GM12878 (cell line): Measurements from ENCODE around the gene CC2D1A. TPM values are rescaled to one million over a fixed set of nuclear protein-coding genes. Genes with fewer than 3 reads are reported as not detected.
A peak's percentile ranks its signal among the peaks of the same experiment; 100 is the strongest.

ENCODE experiments used
- ATAC-seq: fragments of 200-7000 bp; cut with Tn5 transposase; 3 replicates; pipeline ENCODE4 v1.9.1; 2020; ENCODE audit warnings: mild to moderate bottlenecking, moderate library complexity
- BruUV-seq: library from RNA; stranded (reverse); fragments of 400-500 nt; replicated peaks from 2 replicates; lab custom pipeline; 2021; lab: Mats Ljungman, UMichigan
- CTCF ChIA-PET: fragments of 300-600 bp; sonication (Branson Sonifier 250); formaldehyde crosslinking; extraction: SDS; loops from one replicate; lab custom pipeline; 2021; ENCODE audit warnings: inconsistent platforms; lab: Yijun Ruan, JAX
- POLR2A ChIA-PET: fragments of 350-600 bp; formaldehyde crosslinking; extraction: SDS; loops from one replicate; lab custom pipeline; 2021; ENCODE audit warnings: inconsistent platforms; lab: Charles Lee
- RAD21 ChIA-PET: fragments of 300-600 bp; sonication (Branson Sonifier 250); formaldehyde crosslinking; loops from one replicate; lab custom pipeline; 2023; ENCODE audit warnings: antibody characterized with exemption; ENCODE audit not compliant: unreplicated experiment; lab: Charles Lee
- SMC1A ChIA-PET: fragments of 300-600 bp; sonication (Branson Sonifier 250); formaldehyde crosslinking; loops from one replicate; lab custom pipeline; 2023; ENCODE audit not compliant: unreplicated experiment, uncharacterized antibody; lab: Charles Lee
- DNase-seq: peaks from one replicate; pipeline ENCODE4 v3.0.0-alpha.2; 2011; ENCODE audit warnings: low read depth, low spot score
- FAIRE-seq: peaks from 3 replicates; lab custom pipeline; 2011; peaks lifted over from hg19 to GRCh38; lab: Jason Lieb, UNC
- H2AFZ ChIP-seq: 2 replicates; pipeline ENCODE4 v1.6.0; 2011; ENCODE audit warnings: low read depth, low read length, control low read depth; ENCODE audit not compliant: control insufficient read depth
- H3K27ac ChIP-seq: 2 replicates; pipeline ENCODE4 v1.5.1; 2011; ENCODE audit warnings: control low read depth; ENCODE audit not compliant: control insufficient read depth, insufficient read depth
- H3K27me3 ChIP-seq, 2 experiments: replicated peaks in 1 of 2; 2 replicates each; pipeline versions ENCODE4 v1.6.0 to v1.6.1; 2011; ENCODE audit warnings: low read length in 1 of 2; ENCODE audit not compliant: control insufficient read depth in 2 of 2, insufficient read depth in 2 of 2
- H3K36me3 ChIP-seq, 2 experiments: 2 replicates each; pipeline ENCODE4 v1.5.1; 2011; ENCODE audit warnings: low read length in 1 of 2; ENCODE audit not compliant: control insufficient read depth in 2 of 2, insufficient read depth in 2 of 2
- H3K4me1 ChIP-seq: 2 replicates; pipeline ENCODE4 v1.6.1; 2011; ENCODE audit warnings: mild to moderate bottlenecking, low read length, moderate library complexity, mixed read lengths; ENCODE audit not compliant: control insufficient read depth, insufficient read depth
- H3K4me2 ChIP-seq: 2 replicates; pipeline ENCODE4 v1.6.0; 2011; ENCODE audit warnings: control low read depth; ENCODE audit not compliant: control insufficient read depth, insufficient read depth
- H3K4me3 ChIP-seq: fragments of 200-600 bp; sonication (generic); 2 replicates; pipeline ENCODE4 v1.5.1; 2016
- H3K79me2 ChIP-seq: 2 replicates; pipeline ENCODE4 v1.6.0; 2011; ENCODE audit warnings: low read length; ENCODE audit not compliant: control insufficient read depth, insufficient read depth
- H3K9ac ChIP-seq: 2 replicates; pipeline ENCODE4 v1.8.0; 2011; ENCODE audit warnings: low read length, control low read depth, mixed read lengths; ENCODE audit not compliant: control insufficient read depth, insufficient read depth
- H3K9me3 ChIP-seq: replicated peaks from 3 replicates; pipeline ENCODE4 v1.5.1; 2011; ENCODE audit warnings: mild to moderate bottlenecking, low read length; ENCODE audit not compliant: control insufficient read depth, insufficient read depth
- H4K20me1 ChIP-seq: 2 replicates; pipeline ENCODE4 v1.6.0; 2011; ENCODE audit not compliant: control insufficient read depth, insufficient read depth
- EP300 ChIP-seq, 2 experiments: fragments of 150-350 bp in 1 of 2; IDR thresholded peaks; 2 replicates each; pipeline ENCODE4 v1.6.1; 2011 to 2012; ENCODE audit warnings: low read depth in 2 of 2, low read length in 2 of 2, borderline replicate concordance in 1 of 2, improper control_type of control experiment in 1 of 2, inconsistent platforms in 1 of 2; ENCODE audit not compliant: control insufficient read depth in 1 of 2
- FOXK2 ChIP-seq: fragments of 450-650 bp; IDR thresholded peaks from 2 replicates; pipeline ENCODE4 v1.6.1; 2017; ENCODE audit warnings: mild to moderate bottlenecking, moderate library complexity
- MTA3 ChIP-seq: IDR thresholded peaks from 2 replicates; pipeline ENCODE4 v1.6.1; 2012; ENCODE audit warnings: low read length, inconsistent platforms, borderline replicate concordance
- WGBS: methylation state at CpG from one replicate; pipeline ENCODE4 v1.1.6; 2016; ENCODE audit warnings: low lambda C conversion rate; ENCODE audit not compliant: insufficient replicate concordance, insufficient coverage; ENCODE audit errors: missing lambda C conversion rate; 5-methylcytosine and 5-hydroxymethylcytosine counted together
- in situ Hi-C: fragments of 300-500 bp; cut with MboI; formaldehyde crosslinking; loops from 9 replicates; pipeline ENCODE4 v1.14.3; 2018; ENCODE audit warnings: mixed read lengths
- intact Hi-C: fragments of 100-400 bp; cut with micrococcal nuclease; formaldehyde crosslinking; loops from one replicate; pipeline ENCODE4 v1.14.2; 2022; ENCODE audit not compliant: unreplicated experiment
- polyA plus RNA-seq, 11 experiments: library from polyadenylated mRNA; depleted of rRNA in 4 of 11; unstranded in 6 of 11; stranded (reverse) in 5 of 11; fragments of >200 nt; fragmentation: Nextera tagmentation in 4 of 11; fragmentation: Illumina TruSeq in 1 of 11; extraction: Ambion mirVana in 4 of 11; extraction: Trizol in 1 of 11; gene quantifications; 1 replicate in 1 of 11; 2 replicates in 10 of 11; pipeline versions ENCODE4 v1.2.1 to v1.2.3, GENCODE V29; 2011 to 2016; ENCODE audit warnings: inconsistent platforms in 2 of 11, missing spikeins in 2 of 11, low read depth in 1 of 11
- total RNA-seq, 4 experiments: library from RNA; depleted of rRNA in 3 of 4; stranded (reverse); fragments of >200 nt in 3 of 4; fragmentation: Illumina TruSeq in 1 of 4; extraction: Trizol in 1 of 4; gene quantifications; 2 replicates each; pipeline versions ENCODE4 v1.2.1 to v1.2.3, GENCODE V29; 2013 to 2021
- TF ChIP-seq, protein P1 (sequence below): fragments of 450-650 bp; formaldehyde crosslinking; IDR thresholded peaks from 2 replicates; pipeline ENCODE4 v1.4.0; 2020; ENCODE audit warnings: mild to moderate bottlenecking, moderate library complexity
- TF ChIP-seq, protein P2 (sequence below): IDR thresholded peaks from 2 replicates; pipeline ENCODE4 v1.6.1; 2011; ENCODE audit warnings: borderline replicate concordance, low read depth, mild to moderate bottlenecking, moderate library complexity, low read length; ENCODE audit not compliant: insufficient read depth, poor library complexity, severe bottlenecking

CC2D1A gene
- total and polyA plus RNA-seq, 10 of the 15 experiments (the other 5 are each of a cell fraction or from before 2014, with no cell fraction given), result 0.13 to 36.1 (median 16.1) TPM

GRCh38 chr19:13882836-13883235, 23.2 kb upstream of the CC2D1A start:
- no TSS peak for BruUV-seq
- intact Hi-C loops, result loop anchor here (5.0 kb wide), 2 partner anchors 119 to 286 kb away; no protein-coding TSS in a partner anchor
- H3K79me2 ChIP-seq, result no peaks in the 10 kb centered on the region
- ChIA-PET POLR2A (interaction anchor here (1.2 to 2.0 kb wide), 2 partner anchors 148 to 149 kb away, joined by 3 to 15 read pairs; partner anchors contain the start of gene IL27RA), CTCF (interaction anchor here (0.6 to 8.1 kb wide), 11 partner anchors 17 to 253 kb away, joined by 3 to 152 read pairs (median 27); partner anchors contain the start of genes ASF1B, IL27RA and MISP3)
- 50% methylated on average over 12 of the region's 12 CpGs for WGBS
- FAIRE-seq (no peak), DNase-seq (no peak)
- H3K4me3 ChIP-seq, result no peak overlapping the region
- H3K27ac ChIP-seq, result no peak overlapping the region
- H3K36me3 ChIP-seq, result no peaks in the 10 kb centered on the region
- H3K4me1 ChIP-seq, result peaks cover 25% of the 10 kb centered on the region
- TF ChIP-seq MTA3 (no peak), FOXK2 (no peak), EP300 (IDR thresholded peaks at IDR 0.05; ENCODE audit: borderline replicate concordance in 1 of 2, control insufficient read depth in 1 of 2, low read depth in 2 of 2, low read length in 2 of 2) (no peak)
- TF ChIP-seq, protein P1, sequence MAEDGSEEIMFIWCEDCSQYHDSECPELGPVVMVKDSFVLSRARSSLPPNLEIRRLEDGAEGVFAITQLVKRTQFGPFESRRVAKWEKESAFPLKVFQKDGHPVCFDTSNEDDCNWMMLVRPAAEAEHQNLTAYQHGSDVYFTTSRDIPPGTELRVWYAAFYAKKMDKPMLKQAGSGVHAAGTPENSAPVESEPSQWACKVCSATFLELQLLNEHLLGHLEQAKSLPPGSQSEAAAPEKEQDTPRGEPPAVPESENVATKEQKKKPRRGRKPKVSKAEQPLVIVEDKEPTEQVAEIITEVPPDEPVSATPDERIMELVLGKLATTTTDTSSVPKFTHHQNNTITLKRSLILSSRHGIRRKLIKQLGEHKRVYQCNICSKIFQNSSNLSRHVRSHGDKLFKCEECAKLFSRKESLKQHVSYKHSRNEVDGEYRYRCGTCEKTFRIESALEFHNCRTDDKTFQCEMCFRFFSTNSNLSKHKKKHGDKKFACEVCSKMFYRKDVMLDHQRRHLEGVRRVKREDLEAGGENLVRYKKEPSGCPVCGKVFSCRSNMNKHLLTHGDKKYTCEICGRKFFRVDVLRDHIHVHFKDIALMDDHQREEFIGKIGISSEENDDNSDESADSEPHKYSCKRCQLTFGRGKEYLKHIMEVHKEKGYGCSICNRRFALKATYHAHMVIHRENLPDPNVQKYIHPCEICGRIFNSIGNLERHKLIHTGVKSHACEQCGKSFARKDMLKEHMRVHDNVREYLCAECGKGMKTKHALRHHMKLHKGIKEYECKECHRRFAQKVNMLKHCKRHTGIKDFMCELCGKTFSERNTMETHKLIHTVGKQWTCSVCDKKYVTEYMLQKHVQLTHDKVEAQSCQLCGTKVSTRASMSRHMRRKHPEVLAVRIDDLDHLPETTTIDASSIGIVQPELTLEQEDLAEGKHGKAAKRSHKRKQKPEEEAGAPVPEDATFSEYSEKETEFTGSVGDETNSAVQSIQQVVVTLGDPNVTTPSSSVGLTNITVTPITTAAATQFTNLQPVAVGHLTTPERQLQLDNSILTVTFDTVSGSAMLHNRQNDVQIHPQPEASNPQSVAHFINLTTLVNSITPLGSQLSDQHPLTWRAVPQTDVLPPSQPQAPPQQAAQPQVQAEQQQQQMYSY (CRISPR knock-in tag), result no peak
- TF ChIP-seq, protein P2, sequence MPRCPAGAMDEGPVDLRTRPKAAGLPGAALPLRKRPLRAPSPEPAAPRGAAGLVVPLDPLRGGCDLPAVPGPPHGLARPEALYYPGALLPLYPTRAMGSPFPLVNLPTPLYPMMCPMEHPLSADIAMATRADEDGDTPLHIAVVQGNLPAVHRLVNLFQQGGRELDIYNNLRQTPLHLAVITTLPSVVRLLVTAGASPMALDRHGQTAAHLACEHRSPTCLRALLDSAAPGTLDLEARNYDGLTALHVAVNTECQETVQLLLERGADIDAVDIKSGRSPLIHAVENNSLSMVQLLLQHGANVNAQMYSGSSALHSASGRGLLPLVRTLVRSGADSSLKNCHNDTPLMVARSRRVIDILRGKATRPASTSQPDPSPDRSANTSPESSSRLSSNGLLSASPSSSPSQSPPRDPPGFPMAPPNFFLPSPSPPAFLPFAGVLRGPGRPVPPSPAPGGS, result peak; percentile 41
- TF ChIP-seq, all 136 proteins: peak for 1
- ChIA-PET RAD21 (interaction anchor here (1.2 to 4.5 kb wide), 10 partner anchors 20 to 254 kb away, joined by 3 to 40 read pairs (median 12); partner anchors contain the start of genes ASF1B, IL27RA and MISP3), SMC1A (interaction anchor here (0.9 to 6.5 kb wide), 8 partner anchors 20 to 257 kb away, joined by 3 to 47 read pairs (median 5); partner anchors contain the start of genes ASF1B, IL27RA and MISP3)
- ATAC-seq, result no peak
- no peaks in the 10 kb centered on the region for H3K9me3 ChIP-seq
- in situ Hi-C loops, result loop anchor here (5.0 to 25.0 kb wide), 2 partner anchors 189 to 454 kb away; partner anchors contain the start of gene MISP3
- H3K4me2 ChIP-seq, result no peak overlapping the region
- no peaks in the 10 kb centered on the region for H3K27me3 ChIP-seq
- no peaks in the 10 kb centered on the region for H4K20me1 ChIP-seq
- no peak overlapping the region for H2AFZ ChIP-seq
- H3K9ac ChIP-seq, result no peak overlapping the region
